ENCODE data around the gene CUTA. TPM values are rescaled to one million over a fixed set of nuclear protein-coding genes. Genes with fewer than 3 reads are reported as not detected.
"Not testable (repeated sequence)": the region's sequence is repeated elsewhere in the genome, so short reads cannot be mapped to it uniquely, and the experiment has no call there.

CUTA gene
- polyA plus RNA-seq, 3 donors, result 226 to 254 (median 240) TPM

GRCh38 chr6:33416386-33417127 lies 1.4 kb downstream of the CUTA start:
- DNase-seq (ENCODE audit: extremely low read depth in 1 of 11, low read depth in 9 of 11, low spot score in 4 of 11), result no peak

GRCh38 chr6:33415831-33416230 lies 2.1 kb downstream of the CUTA start:
- DNase-seq (ENCODE audit: extremely low read depth in 1 of 11, low read depth in 9 of 11, low spot score in 4 of 11), result no peak

- DNase-seq (ENCODE audit: extremely low read depth in 1 of 11, low read depth in 9 of 11, low spot score in 4 of 11), result no peak
Measured at GRCh38 chr6:33414592-33415271, 3.2 kb downstream of the CUTA start.

DNA sequence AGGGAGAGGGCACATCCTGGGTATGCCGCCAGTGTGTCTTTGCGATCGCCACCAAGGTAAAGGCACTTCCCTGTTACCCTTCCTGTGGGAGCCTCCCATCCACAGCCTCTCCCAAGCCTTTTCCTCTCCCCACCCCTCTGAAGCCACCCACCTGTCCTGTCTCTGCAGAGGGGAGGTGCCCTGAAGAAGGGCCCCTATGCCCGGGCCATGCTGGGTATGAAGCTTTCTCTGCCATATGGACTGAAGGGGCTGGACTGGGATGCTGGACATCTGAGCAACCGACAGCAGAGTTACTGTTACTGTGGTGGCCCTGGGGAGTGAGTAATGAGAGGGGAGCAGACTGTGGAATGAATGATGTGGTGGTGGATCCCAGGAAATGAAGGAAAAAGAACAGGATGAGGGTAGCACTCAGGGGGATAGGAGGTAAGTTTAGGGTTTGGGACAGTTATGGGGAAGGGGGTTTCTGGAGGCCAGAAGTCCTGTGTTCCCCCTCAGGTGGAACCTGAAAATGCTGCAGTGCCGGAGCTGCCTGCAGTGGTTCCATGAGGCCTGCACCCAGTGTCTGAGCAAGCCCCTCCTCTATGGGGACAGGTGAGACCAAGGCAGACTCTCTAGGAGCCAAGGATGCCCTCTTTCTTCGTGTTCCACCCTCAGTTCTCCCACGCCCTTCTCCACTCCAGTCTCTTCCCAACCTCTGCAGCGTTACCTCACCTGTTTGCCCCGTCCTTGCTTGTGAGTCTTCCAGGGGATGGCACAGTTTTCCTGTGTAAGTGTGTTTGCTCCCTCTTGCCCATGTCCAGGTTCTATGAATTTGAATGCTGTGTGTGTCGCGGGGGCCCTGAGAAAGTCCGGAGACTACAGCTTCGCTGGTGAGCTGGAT lies 4.4 kb downstream of the CUTA start:
- no peak for DNase-seq (ENCODE audit: extremely low read depth in 1 of 11, low read depth in 9 of 11, low spot score in 4 of 11)

DNA sequence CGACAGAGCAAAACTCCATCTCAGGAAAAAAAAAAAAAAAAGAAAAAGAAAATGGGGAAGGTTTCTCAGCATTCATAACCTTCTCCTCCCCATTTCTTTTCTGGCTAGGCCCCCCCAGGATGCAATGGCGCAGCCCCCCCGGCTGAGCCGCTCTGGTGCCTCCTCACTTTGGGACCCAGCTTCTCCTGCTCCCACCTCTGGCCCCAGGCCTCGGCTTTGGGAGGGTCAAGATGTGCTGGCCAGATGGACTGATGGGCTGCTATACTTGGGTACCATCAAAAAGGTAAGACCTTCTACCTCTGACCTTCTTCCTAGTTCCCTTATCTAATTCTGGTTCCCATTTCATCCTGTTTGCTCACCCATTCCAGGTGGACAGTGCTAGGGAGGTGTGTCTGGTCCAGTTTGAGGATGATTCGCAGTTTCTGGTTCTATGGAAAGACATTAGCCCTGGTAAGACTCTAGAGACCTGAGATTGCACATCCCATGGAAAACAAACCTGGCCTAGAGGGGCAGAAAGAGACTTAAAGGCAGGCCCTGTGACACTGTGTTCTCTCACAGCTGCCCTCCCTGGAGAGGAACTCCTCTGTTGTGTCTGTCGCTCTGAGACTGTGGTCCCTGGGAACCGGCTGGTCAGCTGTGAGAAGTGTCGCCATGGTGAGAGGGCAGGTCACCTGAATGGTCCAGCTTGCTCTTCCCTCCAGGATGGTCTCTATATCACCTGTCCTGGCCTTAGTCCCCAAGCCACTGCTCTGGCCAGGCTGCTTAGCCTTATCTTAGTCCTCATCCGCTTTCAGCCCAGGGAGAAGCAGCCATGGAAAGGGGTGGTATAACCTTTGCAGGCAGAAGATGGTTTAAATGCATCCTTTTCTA lies 5.5 kb downstream of the CUTA start:
- no peak for DNase-seq (ENCODE audit: extremely low read depth in 1 of 11, low read depth in 9 of 11, low spot score in 4 of 11)

DNA sequence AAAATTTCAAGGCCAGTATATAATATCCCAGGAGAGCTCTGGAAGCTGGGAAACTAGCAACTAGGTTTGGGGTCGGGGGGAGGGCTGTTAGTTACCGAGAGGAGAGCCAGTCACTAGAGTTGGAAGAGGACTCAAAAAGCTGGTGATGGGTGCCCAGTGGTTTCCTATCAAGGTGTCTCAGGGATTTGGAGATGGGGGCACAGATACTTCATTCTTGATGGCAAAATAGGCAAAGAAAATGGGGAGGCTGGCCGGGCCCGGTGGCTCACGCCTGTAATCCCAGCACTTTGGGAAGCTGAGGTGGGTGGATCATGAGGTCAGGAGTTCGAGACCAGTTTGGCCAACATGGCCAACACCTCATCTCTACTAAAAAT lies 6.3 kb downstream of the CUTA start:
- DNase-seq (ENCODE audit: extremely low read depth in 1 of 11, low read depth in 9 of 11, low spot score in 4 of 11), result no peak

- DNase-seq (ENCODE audit: extremely low read depth in 1 of 11, low read depth in 9 of 11, low spot score in 4 of 11), result no peak
Measured at GRCh38 chr6:33410711-33411631, 6.9 kb downstream of the CUTA start, which contains the start of gene PHF1. Gene PHF1 (plus strand): TSS chr6:33411014. CDS start chr6:33412264, 1,250 bp downstream.

DNA sequence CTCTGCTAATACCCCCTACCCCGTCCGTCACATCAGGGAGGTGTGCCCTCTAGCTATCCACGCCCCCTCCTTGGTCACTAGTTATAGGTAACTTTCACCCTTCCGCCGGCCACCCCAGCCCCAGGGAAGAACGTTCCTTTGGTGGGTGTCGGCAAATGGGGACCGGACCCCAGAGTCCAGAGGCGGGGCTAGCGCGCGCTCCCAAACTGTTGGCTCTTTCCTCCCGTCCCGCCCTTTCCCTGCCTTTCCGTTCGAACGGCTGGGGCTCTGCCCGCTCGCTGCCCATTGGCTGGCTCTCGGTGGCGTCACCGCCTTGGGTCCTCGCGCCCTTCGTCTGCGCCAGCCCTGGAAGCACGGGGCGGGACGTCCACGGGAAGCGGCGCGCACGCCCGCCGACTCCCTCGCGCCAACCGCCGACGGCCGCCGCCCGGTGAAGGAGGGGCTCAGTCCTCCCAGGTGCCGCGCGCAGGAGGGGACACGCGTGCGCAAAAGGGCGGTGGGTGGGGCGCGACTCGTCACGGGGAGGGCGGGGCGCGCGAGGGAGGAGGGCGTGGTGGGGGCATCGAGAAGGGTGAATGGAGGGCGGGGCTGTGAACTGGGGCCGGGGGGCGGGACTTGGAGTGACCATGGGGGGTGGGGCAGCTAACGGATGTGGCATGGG lies 7.7 kb downstream of the CUTA start:
- peak; percentile 87 to 98 (median 96) for DNase-seq (ENCODE audit: extremely low read depth in 1 of 11, low read depth in 9 of 11, low spot score in 4 of 11)

- DNase-seq (ENCODE audit: extremely low read depth in 1 of 11, low read depth in 9 of 11, low spot score in 4 of 11), result no peak
Measured at GRCh38 chr6:33407132-33407718, 10.7 kb downstream of the CUTA start.

DNA sequence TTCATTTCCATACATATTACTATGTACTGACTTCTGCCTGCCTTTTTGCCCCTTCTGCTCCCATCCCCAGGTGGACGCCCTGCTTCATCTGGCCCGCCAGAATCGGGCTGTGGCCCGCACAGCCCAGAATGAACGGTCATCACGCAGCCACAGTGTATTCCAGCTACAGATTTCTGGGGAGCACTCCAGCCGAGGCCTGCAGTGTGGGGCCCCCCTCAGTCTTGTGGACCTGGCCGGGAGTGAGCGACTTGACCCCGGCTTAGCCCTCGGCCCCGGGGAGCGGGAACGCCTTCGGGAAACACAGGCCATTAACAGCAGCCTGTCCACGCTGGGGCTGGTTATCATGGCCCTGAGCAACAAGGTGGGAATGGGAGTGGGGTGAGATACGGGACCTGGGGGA lies 11.8 kb downstream of the CUTA start:
- DNase-seq (ENCODE audit: extremely low read depth in 1 of 11, low read depth in 9 of 11, low spot score in 4 of 11), result no peak

- no peak for DNase-seq (ENCODE audit: extremely low read depth in 1 of 11, low read depth in 9 of 11, low spot score in 4 of 11)
Measured at GRCh38 chr6:33405386-33405940, 12.4 kb downstream of the CUTA start.

DNA sequence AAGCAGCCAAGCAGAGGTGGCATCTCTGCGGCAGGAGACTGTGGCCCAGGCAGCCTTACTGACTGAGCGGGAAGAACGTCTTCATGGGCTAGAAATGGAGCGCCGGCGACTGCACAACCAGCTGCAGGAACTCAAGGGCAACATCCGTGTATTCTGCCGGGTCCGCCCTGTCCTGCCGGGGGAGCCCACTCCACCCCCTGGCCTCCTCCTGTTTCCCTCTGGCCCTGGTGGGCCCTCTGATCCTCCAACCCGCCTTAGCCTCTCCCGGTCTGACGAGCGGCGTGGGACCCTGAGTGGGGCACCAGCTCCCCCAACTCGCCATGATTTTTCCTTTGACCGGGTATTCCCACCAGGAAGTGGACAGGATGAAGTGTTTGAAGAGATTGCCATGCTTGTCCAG lies 13.0 kb downstream of the CUTA start:
- no peak for DNase-seq (ENCODE audit: extremely low read depth in 1 of 11, low read depth in 9 of 11, low spot score in 4 of 11)

DNA sequence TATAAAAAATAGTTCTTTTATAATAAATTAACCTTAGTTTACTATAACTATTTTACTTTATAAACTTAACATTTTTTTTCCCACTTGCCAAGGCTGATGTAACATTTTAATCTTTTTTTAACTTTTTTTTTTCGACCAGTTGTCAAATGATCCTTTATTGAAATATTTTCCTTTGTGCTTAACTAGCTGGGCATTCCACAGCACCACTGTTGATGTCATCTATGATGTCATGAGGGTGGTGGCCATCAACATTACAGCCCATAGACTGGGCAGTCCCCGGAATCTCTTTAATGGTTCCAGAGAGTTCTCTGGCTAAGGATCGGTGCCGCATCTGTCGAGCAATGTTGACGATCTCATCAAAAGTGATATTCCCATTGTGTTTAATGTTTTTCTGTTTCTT lies 18.0 kb downstream of the CUTA start:
- not testable (repeated sequence) for DNase-seq (ENCODE audit: extremely low read depth in 1 of 11, low read depth in 9 of 11, low spot score in 4 of 11)

DNA sequence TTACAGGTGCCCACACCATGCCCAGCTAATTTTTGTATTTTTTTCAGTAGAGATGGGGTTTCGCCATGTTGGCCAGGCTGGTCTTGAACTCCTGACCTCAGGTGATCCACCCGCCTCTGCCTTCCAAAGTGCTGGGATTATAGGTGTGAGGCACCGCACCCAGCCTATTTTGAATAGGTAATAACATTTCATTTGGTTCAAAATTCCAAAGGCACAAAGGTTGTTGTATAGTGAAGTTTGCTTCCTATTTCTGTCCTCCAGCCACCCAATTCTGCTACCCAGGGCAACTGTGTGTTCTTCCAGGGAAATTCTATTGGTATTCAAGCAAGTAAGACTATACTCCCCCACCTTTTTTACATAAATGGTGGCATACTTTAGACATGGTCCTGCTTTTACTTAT lies 19.3 kb downstream of the CUTA start:
- not testable (repeated sequence) for DNase-seq (ENCODE audit: extremely low read depth in 1 of 11, low read depth in 9 of 11, low spot score in 4 of 11)

GRCh38 chr6:33397541-33397940 lies 20.4 kb downstream of the CUTA start:
- no peak for DNase-seq (ENCODE audit: extremely low read depth in 1 of 11, low read depth in 9 of 11, low spot score in 4 of 11)

DNA sequence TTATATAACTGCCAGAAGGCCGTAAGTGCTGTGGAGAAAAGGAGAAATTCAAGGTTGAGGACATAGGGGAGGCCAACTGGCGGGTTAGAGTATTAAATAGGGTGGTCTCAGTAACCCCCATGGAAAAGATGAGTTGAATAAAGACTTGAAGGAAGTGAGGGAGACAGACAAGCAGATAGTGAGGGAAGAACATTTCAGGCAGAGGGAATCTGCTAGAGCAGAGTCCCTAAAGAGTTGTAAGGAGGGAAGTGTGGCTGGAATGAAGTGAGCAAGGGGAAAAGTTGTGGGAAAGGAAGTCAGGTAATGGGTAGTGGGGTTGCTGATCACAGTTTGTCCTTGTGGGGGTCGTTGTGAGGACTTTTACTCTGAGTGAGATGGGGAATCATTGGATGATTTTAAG lies 24.9 kb downstream of the CUTA start:
- DNase-seq (ENCODE audit: extremely low read depth in 1 of 11, low read depth in 9 of 11, low spot score in 4 of 11), result no peak

GRCh38 chr6:33392595-33392948 lies 25.3 kb downstream of the CUTA start:
- DNase-seq (ENCODE audit: extremely low read depth in 1 of 11, low read depth in 9 of 11, low spot score in 4 of 11), result no peak

Data from renal cortex interstitium (tissue), 11 donors.